Neutrophil (primary cell): ENCODE results near the gene C12orf76.

Experiments
- H3K27ac ChIP-seq: fragments of 200-600 bp; sonication (generic); 2 replicates; pipeline ENCODE4 v1.5.1; 2016; ENCODE audit warnings: mild to moderate bottlenecking, moderate library complexity
- H3K27me3 ChIP-seq: fragments of 200-600 bp; sonication (generic); 2 replicates; pipeline ENCODE4 v1.6.0; 2016; ENCODE audit warnings: mild to moderate bottlenecking
- H3K36me3 ChIP-seq: fragments of 200-600 bp; sonication (generic); 2 replicates; pipeline ENCODE4 v1.5.1; 2017
- H3K4me1 ChIP-seq, 2 experiments: fragments of 200-600 bp in 1 of 2; sonication (generic) in 1 of 2; 1 replicate in 1 of 2; 2 replicates in 1 of 2; pipeline versions ENCODE4 v1.5.1 to v1.6.1; 2013 to 2016; ENCODE audit warnings: low read depth in 1 of 2, low read length in 1 of 2, mild to moderate bottlenecking in 1 of 2, moderate library complexity in 1 of 2; ENCODE audit not compliant: control insufficient read depth in 1 of 2, insufficient read depth in 1 of 2
- H3K4me3 ChIP-seq, 2 experiments: fragments of 200-600 bp in 1 of 2; sonication (generic) in 1 of 2; 1 replicate in 1 of 2; 2 replicates in 1 of 2; pipeline ENCODE4 v1.5.1; 2013 to 2016; ENCODE audit warnings: low read depth in 1 of 2, low read length in 1 of 2, mild to moderate bottlenecking in 1 of 2, moderate library complexity in 1 of 2
- H3K9me3 ChIP-seq: fragments of 200-600 bp; sonication (generic); 2 replicates; pipeline ENCODE4 v1.5.1; 2016
- TF ChIP-seq, protein P1 (sequence below): fragments of 200-600 bp; sonication (generic); IDR thresholded peaks from 2 replicates; pipeline ENCODE4 v1.5.1; 2016; ENCODE audit warnings: antibody characterized with exemption

The C12orf76 gene

DNA sequence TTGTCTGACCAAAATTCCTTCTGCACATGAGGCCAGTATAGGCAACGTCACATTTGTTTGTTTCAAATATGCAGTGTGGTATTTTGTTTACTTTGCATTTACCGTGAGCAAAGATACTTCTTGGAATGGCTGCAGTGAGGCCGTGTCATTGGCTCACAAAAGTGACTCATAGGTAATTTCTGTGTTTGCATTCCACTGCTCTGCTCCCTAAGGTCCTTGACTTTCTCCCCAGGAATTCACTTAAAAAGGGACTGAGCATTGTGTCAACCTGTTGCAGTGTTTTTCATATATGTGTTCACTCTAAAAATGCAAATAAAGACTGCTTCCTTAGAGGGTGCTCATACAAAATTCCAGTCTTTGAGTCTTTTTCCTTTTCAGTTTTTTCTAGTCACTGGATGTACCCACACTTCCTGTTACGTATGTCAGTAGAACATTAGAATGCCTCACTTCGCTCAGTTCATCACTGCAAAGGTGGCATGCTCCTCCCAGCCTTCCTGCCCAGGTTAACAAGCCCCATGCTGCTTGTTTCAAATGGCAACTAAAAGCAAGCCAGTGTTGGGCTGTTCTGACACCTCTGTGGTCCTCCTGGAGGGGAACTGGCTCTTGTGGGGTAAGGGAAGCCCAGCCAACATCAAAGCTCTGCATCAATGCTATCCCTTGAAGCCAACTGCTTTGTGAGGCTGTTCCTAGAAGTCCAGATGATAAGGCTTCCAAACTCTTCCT lies 9.1 kb downstream of the C12orf76 start:
- H3K27me3 ChIP-seq: no peaks in the 10 kb centered on the region
- H3K27ac ChIP-seq: peak overlapping the region; percentile 73
- no peaks in the 10 kb centered on the region for H3K9me3 ChIP-seq
- H3K4me1 ChIP-seq: peaks cover 7% of the 10 kb centered on the region in 2 experiments
- H3K36me3 ChIP-seq: peaks cover 73% of the 10 kb centered on the region
- TF ChIP-seq, protein P1, sequence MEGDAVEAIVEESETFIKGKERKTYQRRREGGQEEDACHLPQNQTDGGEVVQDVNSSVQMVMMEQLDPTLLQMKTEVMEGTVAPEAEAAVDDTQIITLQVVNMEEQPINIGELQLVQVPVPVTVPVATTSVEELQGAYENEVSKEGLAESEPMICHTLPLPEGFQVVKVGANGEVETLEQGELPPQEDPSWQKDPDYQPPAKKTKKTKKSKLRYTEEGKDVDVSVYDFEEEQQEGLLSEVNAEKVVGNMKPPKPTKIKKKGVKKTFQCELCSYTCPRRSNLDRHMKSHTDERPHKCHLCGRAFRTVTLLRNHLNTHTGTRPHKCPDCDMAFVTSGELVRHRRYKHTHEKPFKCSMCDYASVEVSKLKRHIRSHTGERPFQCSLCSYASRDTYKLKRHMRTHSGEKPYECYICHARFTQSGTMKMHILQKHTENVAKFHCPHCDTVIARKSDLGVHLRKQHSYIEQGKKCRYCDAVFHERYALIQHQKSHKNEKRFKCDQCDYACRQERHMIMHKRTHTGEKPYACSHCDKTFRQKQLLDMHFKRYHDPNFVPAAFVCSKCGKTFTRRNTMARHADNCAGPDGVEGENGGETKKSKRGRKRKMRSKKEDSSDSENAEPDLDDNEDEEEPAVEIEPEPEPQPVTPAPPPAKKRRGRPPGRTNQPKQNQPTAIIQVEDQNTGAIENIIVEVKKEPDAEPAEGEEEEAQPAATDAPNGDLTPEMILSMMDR: no peak
- no peak overlapping the region for H3K4me3 ChIP-seq

DNA sequence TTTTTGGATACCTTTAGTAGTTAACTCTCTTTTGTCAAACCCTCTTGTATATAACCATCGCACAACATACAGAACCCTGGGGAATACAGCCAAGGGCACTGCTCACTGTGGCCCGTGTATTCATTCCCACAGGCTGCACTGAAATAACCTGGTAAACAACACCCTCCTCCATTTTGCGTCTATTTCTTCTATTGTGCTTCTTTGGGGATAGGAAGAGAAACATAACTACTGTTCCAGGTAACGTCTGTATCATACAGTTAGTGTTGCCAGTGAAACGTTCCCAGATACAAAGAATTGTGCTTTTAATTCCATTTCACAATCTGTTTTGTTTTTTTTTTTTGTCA lies 9.6 kb downstream of the C12orf76 start:
- Histone ChIP-seq H3K4me1 (peaks cover 7% of the 10 kb centered on the region in 2 experiments), H3K36me3 (peaks cover 78% of the 10 kb centered on the region), H3K9me3 (no peaks in the 10 kb centered on the region), H3K27me3 (no peaks in the 10 kb centered on the region), H3K4me3 (no peak overlapping the region), H3K27ac (peak overlapping the region; percentile 73)
- TF ChIP-seq, protein P1: no peak

DNA sequence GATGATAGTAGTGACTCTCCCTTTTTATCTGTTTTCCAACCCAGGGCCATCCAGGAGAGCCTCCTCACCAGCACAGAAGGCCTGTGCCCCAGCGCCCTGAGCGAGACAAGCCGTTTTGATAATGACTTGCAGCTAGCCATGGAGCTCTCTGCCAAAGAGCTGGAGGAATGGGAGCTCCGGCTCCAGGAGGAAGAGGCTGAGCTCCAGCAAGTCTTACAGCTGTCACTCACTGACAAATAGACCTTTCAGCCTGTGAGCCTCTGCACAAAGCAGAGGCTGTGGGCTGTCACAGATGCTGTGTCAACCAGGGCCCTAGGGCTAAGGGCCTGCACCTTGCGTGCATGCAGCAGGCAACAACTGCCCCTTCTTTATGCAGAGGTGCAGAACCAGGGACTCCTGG lies 11.0 kb downstream of the C12orf76 start:
- Histone ChIP-seq H3K27me3 (no peaks in the 10 kb centered on the region), H3K9me3 (no peaks in the 10 kb centered on the region), H3K27ac (peak overlapping the region; percentile 7), H3K4me1 (peaks cover 7% of the 10 kb centered on the region in 2 experiments), H3K4me3 (no peak overlapping the region), H3K36me3 (peaks cover 91% of the 10 kb centered on the region)
- TF ChIP-seq, protein P1: no peak

DNA sequence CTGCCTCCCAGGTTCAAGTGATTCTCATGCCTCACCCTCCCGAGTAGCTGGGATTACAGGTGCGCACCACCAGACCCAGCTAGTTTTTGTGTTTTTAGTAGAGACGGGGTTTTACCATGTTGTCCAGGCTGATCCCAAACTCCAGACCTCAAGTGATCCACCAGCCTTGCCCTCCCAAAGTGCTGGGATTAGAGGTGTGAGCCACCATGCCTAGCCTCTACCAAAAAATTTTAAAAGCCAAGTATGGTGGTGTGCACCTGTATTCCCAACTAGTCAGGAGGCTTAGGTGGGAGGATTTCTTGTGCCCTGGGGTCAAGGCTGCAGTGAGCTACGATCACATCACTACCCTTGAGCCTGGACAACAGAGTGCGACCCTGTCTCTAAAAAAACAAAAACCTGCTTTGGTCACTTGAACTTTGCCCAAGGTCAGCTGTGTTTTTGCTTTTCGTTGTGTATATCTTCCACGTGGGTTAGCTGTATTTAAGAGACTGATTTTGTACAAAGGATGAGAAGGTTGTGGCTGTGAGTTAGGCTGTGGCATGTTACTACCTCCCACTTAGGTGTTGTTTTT lies 12.7 kb downstream of the C12orf76 start:
- H3K4me1 ChIP-seq: peaks cover 7% of the 10 kb centered on the region in 2 experiments
- peaks cover 96% of the 10 kb centered on the region for H3K36me3 ChIP-seq
- H3K9me3 ChIP-seq: no peaks in the 10 kb centered on the region
- H3K4me3 ChIP-seq: no peak overlapping the region
- TF ChIP-seq, protein P1: no peak
- no peaks in the 10 kb centered on the region for H3K27me3 ChIP-seq
- no peak overlapping the region for H3K27ac ChIP-seq

DNA sequence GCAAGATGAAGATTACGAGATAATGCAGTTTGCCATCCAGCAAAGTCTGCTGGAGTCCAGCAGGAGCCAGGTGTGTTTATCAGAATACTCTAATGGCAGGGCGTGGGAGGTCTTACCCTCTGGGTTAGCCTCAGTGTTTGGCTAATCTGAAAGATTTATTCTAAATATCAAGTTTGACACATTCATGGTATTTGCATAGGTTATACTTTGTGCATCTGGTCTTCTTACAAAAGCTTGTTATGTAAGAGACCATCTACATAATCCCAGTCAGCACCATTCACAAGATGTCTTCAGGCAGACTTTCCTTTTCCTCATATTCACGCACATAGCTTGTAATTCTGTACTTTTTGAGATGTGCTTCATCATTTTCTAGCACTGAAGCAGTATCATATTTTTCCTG lies 14.4 kb downstream of the C12orf76 start:
- H3K36me3 ChIP-seq: peaks cover 98% of the 10 kb centered on the region
- no peak overlapping the region for H3K4me3 ChIP-seq
- peaks cover 4% of the 10 kb centered on the region for H3K9me3 ChIP-seq

More for the DNA sequence above, 14.4 kb downstream of the C12orf76 start:
- TF ChIP-seq, protein P1: no peak
- Histone ChIP-seq H3K27me3 (no peaks in the 10 kb centered on the region), H3K27ac (no peak overlapping the region), H3K4me1 (no peaks in the 10 kb centered on the region)
